CD4-positive, alpha-beta T cell treated with Interleukin-2 at 100 ng/mL for 4 hours (primary cell): Measurements from ENCODE around the gene SH2D1B.

Source experiments
- DNase-seq: peaks from one replicate; pipeline ENCODE4 v3.0.0-alpha.2; 2020; ENCODE audit warnings: low spot score

Gene SH2D1B

GRCh38 chr1:162381941-162382750 is 29.8 kb downstream of the SH2D1B start:
- no peak for DNase-seq

GRCh38 chr1:162381383-162381782 is 30.6 kb downstream of the SH2D1B start, which contains the start of gene C1orf226:
TSS of gene C1orf226 (plus strand) at chr1:162381728. CDS start at chr1:162381902, 174 bp downstream.
- DNase-seq: no peak

- no peak for DNase-seq
Observed at GRCh38 chr1:162380061-162380846, 31.7 kb downstream of the SH2D1B start.

- DNase-seq: no peak
Observed at GRCh38 chr1:162376691-162377090, 35.2 kb downstream of the SH2D1B start, which contains the start of gene SPATA46. TSS of gene SPATA46 (minus strand) at chr1:162376854. CDS start at chr1:162376790, 64 bp downstream.

GRCh38 chr1:162375463-162375862 is 36.5 kb downstream of the SH2D1B start:
- no peak for DNase-seq

GRCh38 chr1:162374406-162374805 is 37.5 kb downstream of the SH2D1B start:
- DNase-seq: no peak

GRCh38 chr1:162373541-162374260 is 38.2 kb downstream of the SH2D1B start:
- no peak for DNase-seq

- DNase-seq: no peak
Observed at GRCh38 chr1:162373072-162373427, 38.9 kb downstream of the SH2D1B start.

GRCh38 chr1:162372159-162373071 is 39.5 kb downstream of the SH2D1B start:
- DNase-seq: no peak

- no peak for DNase-seq
Observed at GRCh38 chr1:162371611-162372010, 40.3 kb downstream of the SH2D1B start.

- no peak for DNase-seq
Observed at GRCh38 chr1:162370721-162371120, 41.2 kb downstream of the SH2D1B start.

GRCh38 chr1:162370161-162370560 is 41.8 kb downstream of the SH2D1B start:
- no peak for DNase-seq

- DNase-seq: no peak
Observed at GRCh38 chr1:162369571-162369970, 42.4 kb downstream of the SH2D1B start.

GRCh38 chr1:162368451-162368850 is 43.5 kb downstream of the SH2D1B start:
- DNase-seq: no peak

GRCh38 chr1:162367772-162368171 is 44.2 kb downstream of the SH2D1B start:
- DNase-seq: no peak

- DNase-seq: no peak
Observed at GRCh38 chr1:162367073-162367472, 44.9 kb downstream of the SH2D1B start.

- DNase-seq: no peak
Observed at GRCh38 chr1:162366671-162367070, 45.3 kb downstream of the SH2D1B start.

- no peak for DNase-seq
Observed at GRCh38 chr1:162366149-162366548, 45.8 kb downstream of the SH2D1B start.

GRCh38 chr1:162365284-162366020 is 46.5 kb downstream of the SH2D1B start:
- no peak for DNase-seq

GRCh38 chr1:162364498-162364897 is 47.4 kb downstream of the SH2D1B start:
- no peak for DNase-seq

- no peak for DNase-seq
Observed at GRCh38 chr1:162363823-162364222, 48.1 kb downstream of the SH2D1B start.
